ENCODE results near the gene LDAH. TPM values are rescaled to one million over a fixed set of nuclear protein-coding genes. Genes with fewer than 3 reads are reported as not detected.

Gene LDAH
- total RNA-seq, 1 experiment from 2014 or later, result 23.2 TPM

DNA sequence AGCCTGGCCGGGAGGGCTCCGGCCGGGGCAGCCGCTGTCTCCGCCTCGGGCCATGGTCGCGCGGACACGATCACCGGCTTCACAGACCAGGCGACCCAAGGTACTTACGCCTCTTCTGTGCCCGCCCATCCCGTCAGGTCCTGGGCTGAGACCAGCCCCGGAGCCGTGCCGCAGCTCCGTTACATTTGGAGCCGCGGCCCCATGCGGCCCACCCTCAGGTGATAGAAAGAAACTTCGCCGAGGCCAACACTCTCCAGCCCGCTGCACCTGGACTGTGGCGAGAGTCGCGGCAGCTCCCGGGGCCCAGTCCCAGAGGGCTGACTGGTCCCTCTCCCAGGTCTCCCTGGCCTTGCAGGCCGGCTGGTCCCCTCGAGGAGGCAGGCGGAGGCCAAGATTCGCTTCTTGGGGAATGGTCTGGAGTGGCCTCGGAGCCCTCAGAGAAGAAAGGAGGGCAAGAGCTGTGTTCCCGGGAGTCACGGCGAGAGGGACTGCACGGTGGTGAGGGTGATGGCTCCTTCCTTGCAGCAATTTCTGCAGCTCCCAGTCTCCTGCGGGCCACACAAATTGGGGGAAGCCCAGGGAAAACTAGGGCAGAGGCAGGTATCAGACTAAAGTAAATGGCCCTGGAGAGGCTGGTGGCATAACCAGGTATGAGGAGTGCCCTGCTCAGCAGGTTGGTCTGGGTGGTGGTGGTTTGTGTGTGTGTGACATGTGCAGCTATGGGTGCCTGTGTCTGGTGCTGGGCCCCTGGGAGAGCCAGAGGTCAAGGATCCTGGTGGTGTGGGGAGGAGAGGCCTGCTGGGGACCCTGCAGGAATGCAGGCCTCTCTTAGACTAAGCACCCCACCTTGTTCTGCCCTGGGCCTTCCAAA lies 155.1 kb downstream of the LDAH start:
- DNase-seq (ENCODE audit: low read depth), result no peak

DNA sequence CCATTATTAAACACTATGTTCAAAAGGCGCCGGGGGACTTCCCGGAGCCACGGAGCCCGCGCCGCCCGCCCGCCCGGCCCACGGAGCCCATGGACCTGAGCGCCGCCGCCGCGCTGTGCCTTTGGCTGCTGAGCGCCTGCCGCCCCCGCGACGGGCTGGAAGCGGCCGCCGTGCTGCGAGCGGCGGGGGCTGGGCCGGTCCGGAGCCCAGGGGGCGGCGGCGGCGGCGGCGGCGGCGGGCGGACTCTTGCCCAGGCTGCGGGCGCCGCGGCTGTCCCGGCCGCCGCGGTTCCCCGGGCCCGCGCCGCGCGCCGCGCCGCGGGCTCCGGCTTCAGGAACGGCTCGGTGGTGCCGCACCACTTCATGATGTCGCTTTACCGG lies 155.8 kb downstream of the LDAH start:
- DNase-seq (ENCODE audit: low read depth), result no peak

DNA sequence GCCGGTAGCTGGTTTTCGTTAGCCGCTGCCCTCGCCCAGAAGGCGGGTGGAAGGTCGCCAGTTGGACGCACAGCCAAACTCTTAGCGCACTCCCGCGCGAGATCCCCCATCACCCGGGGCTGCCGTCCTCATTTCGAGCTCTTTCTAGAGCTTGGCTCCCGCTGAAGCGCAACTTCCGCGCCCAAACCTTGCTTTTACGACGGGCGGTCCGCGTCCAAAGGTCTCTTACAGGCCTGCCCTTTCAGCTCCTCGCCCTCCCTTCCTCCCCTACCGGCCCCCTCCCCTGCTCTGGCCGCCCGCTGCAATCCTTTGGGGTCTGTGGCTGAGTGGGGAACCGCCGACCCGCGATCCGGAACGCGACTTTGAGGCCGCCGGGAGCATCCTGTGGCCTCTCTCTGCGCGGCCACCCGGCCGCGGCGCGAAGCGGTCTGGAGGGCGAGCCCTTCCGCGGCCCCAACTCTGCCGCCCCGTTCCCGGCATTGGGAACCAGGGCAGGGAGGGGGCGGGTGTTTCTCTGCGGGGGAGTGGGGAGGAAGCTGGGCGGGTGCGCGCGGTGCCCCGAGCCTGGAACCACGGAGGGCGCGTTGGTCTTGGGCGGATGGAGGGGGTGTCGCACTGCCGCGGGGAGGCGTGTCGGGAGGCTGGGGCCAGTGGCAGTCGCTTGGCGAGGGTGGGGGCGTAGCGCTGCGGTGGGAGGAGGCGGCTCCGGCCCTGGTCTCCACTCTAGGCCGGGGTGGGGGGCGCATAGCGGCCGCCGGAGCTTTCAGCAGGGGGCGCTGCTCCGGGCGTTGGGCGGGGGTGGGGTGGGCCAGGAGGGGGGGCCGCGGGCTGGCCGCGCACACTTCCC lies 156.4 kb downstream of the LDAH start, which contains the start of gene GDF7:
Gene GDF7 (plus strand): TSS at position 841 of the 847 bp plus-strand sequence. CDS start 96 bp downstream, outside the sequence.
- DNase-seq (ENCODE audit: low read depth), result no peak

DNA sequence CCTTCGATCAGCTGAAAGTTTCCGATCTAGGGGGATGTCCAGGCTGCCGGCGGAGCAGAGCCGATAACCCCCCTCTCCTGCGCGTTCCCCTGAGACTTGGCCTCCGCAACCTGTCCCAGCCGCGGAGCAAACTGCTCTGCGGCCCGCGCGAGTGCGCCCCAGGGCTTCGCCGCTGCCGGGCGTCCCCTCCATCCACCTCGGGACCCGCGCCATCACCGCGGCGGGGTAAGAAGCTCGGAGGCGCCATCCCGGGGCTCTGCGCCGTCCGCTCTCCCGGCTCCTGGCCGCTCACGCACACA lies 156.9 kb downstream of the LDAH start:
- no peak for DNase-seq (ENCODE audit: low read depth)

DNA sequence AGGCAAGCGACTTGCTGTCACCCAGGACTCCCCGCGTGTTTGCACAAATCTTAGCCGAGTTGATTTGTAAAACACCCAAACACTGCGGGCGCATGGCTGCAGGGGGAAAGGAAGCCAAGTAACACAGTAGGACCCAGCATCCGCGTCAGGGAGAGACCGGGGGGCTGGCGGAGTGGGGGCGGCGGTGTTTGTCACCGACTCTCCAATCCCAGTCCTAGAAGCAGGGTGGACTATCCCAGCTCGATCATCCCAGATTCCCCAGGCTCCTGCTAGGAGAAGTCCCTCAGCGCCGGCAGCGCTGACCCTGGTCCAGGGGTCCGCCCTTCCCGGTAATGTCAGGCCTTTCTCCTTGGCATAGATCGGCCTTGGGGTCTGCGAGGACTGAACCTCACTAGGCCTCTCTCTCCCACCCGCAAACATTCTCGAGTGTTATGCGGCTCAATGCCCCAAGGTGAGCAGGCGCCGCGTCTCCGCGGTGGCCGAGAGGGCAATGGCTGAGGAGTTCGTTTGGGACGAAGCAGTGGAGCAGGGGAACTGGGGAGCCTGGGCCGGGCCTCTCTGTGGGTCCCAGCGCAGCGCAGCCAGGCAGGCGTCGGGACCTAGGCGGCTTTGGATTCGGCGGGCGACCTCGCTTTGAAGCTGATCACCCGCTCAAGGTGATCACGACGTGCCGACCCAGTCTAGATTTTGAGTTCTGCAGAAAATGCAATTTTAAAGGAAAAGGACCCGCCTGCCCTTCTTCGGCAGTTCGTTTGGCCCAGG lies 157.5 kb downstream of the LDAH start:
- DNase-seq (ENCODE audit: low read depth), result no peak

DNA sequence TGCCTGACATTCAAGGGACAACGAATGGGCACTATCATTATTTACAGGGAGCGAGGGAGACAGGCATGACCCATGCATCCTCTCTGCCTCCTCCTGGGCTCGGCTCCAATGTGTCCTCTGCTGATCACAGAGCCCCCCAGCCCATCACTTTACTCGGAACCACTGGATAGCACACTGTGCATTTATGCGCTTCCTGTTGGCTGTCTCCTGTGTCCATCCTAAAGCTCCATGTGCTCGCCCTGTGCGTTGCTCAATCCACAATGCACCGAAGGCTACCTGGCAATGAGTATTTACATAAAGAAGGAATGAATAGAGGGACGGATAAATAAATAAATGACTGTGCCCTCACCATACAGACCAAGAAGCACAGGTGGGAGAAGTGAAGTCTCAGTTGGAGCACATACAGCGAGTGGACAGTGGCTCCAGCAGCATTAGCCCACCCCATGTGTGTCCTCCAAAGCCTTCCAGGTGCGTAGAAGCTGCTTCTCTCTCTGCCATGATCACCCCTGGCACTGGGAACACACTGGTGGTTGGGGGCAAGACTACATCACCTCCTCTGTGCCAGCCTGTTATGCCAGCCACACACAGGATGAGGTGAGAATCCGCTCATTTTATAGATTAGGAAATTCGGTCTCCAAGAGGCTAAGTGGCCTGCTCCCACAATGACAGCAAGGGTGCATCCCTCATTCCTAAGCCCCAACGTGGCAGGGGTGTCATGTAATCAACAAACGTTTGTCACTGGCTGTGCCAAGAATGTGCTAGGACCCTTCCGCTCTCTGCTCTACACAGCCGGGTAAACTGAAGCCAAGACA lies 158.3 kb downstream of the LDAH start:
- no peak for DNase-seq (ENCODE audit: low read depth)

DNA sequence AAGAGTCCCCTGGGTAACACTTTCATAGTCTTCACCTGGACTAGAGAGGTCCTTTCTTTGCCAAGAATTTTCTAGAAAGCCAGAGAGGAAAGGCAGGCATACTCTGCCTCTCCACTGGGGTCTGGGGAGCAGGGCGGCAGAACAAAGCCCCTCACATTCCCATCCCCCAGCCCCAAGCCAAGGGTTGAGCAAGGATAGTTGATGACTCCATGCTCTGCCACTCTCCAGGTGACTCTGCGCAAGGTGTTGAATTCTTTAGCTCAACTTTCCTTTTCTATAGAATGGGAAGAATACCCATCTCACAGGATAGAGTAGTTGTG lies 158.9 kb downstream of the LDAH start:
- no peak for DNase-seq (ENCODE audit: low read depth)

DNA sequence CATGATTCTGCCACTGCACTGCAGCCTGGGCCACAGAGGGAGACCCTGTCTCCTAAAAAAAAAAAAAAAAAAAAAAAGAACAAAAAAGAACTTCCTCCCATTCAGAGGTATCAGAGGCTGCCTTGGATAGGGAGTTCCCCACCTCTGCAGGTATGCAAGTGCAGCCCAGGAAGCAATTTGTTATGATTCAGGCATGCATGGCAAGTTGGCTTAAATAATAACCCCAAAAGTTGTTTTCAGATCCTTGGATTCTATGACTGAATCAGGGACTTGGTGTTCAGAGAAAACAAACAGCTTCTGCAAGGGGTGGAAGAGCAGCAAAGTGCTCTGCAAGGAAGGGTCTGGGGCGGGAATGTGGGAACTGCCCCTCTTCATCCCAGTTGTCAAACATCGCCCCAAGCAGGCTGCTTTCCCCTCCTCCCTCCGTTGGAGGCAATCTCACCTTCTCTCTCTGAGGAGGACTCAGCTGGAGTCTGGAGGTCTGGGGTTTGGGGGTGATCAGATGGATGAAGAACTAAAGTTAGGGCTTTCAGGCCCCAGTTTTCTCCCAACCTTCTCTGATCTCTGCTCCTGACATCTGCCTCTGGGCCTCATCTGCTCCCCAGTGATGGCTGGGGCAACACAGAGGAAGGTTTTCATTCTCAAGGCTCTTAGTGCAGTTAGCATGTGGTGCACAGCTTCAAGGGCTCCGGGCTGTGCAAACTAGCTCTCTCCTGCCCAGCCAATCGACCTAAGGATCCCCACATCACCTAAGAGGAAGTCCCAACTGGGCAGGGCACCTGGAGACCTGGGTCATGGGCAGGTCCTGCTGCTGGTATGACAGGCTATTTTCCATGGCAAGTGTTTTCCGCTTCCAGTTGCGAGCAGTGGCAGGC lies 159.5 kb downstream of the LDAH start:
- no peak for DNase-seq (ENCODE audit: low read depth)

DNA sequence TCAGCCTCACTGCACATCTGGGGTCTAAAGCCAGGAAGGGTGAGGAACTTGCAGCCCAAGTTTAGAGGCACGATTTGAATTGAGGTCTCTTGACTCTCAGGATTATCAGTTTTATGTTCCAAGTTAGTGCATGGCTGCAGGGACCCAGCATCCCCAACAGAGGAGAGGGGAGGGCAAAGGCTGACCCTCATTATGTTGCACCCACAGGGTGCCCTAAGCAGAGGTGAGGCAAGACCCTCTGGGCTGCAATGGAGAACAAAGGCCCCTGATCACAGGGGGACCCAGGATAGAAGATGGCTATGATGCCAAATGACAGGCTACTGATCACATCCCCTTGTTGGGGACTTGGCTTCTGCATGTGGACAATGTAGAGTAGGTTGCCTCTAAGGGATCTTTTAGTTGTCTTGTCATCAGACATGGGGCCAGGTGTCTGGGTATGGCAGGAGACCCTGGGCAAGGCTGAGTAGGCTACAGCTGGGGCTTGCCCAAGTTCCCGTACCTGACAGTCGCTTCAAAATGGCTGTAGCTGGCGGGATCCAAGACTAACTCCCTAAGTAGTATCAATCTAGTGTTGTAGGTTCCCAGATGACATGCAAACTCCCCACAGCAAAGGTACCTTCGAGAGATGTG lies 160.5 kb downstream of the LDAH start:
- no peak for DNase-seq (ENCODE audit: low read depth)

DNA sequence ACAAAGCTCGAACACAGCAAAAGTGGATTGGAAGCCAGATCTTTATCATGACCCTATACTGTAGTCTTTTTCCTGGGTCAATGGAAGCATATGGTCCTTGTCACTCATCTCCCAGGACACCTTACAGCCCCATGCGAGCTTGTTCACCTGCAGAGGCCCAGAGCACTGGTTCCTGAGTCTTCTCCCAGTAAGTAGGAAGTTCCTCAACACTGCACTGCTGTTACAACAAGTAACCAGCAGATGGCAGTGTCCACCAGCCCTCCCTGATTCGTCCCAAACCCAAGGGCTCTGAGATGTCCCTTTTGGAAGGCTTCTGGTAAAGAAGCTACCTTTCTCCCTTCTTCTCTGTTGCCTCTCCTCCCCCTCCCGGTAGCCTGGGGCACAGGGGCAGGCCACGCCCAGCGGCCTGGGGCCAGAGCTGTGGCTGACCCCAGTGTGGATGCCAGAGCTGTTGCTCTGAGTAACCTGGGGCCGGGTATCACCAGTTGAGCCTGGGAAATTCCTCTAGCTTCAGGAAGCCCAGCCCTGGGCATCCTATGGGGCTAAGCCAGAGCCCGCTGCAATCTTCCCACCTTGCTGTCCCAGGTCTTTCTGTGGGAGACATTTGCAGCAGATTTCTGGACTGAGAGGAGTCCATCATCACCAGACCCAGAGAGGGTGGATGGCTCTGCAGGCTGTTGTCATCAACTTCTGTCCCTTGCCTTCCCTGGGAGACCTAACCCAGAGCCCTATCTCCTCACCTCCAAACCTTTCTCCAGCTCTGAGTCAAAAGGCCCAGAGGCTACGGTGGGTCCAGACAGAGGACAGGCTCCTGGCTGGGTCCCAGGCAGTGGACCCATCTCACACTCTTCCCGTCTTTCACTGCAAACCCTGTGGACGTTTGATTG lies 161.2 kb downstream of the LDAH start:
- peak; percentile 69 for DNase-seq (ENCODE audit: low read depth)

DNA sequence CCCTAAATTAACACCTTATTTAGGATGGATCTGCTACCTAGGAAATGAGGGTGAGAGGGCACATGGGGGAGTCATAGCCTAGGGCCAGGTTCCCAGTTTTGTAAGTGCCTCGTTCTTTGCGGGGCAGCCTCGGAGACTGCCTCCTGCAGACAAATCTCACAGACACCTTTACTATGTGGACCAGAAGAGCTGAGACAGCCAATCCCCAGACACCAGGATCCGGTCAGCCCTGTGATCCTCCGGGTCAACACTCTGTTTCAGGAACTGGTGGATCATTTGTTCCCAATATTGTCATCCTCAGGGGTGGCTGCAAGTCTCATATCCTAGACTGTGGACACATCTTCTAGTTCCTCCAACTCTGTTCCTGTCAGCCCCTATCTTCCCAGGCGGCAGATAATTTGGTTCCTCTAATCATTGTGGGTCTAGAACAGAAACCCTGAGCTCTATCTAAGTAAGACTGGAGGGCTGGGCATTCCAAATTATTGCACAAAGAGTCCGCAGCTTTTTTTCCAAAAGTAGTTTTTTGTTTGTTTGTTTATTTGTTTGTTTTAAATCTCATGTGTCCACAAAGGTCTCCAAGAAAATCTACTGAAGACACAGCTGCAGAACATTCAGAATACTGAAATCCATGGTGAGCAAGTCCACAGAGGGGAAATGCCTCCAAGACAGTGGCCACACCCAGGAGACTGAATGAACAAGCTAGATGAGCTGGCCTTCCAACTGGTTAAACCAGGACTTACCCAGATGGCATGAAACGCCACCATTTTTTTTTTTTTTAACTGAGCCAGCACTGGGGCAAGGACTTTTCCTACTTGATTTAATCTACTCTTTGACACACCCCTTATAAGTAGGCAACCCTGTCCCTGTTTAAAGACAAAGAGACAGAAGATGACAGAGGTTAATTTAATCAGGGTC lies 162.1 kb downstream of the LDAH start:
- DNase-seq (ENCODE audit: low read depth), result peak; percentile 61

DNA sequence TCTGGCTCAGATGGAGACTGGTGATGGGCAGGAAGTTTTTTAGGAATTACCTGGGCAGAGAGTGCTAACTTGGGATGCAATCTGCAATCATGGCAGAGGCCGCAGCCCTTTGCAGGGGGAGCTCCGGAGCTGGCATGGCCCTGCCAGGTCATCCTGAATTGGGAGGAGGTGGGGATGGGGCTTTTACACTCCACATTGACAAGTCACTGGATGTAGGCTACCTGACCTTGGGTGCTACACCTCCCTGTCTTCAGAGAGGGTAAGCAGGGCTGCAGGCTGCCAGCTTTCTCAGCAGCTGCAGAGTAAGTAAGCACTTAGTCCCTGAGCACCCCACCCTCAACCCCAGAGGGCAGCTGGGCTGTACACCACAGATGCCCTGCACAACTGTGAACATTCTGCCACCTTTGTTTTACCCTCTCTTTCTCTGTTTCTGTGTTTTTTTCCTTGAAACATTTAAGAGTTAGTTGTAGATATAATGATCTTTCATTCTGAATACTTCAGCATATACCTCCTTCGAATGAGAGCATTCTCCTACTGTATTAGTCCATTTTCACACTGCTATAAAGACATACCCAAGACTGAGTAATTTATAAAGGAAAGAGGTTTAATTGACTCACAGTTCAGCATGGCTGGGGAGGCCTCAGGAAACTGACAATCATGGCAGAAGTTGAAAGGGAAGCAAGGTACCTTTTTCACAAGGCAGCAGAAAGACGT lies 165.2 kb downstream of the LDAH start:
- DNase-seq (ENCODE audit: low read depth), result no peak

DNA sequence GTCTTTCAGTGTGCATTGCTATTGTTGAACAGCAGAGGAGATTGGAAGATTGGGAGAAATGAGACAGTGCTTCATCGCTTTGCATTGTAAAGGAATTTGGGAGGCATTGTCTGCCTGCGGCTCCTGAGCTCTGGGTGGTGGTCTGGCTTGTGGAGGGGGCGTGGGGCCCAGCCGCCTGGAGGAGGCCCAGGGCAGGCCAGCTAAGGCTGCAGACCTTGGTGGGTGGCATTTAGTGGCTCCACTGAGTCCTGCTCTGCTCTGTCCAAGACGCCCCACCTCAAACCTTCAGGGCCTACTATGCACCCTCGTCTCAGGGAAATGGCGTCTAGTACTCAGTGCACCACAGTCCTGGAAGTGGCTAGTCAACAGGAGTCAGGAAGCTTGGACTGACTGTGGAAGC lies 166.3 kb downstream of the LDAH start:
- DNase-seq (ENCODE audit: low read depth), result no peak

DNA sequence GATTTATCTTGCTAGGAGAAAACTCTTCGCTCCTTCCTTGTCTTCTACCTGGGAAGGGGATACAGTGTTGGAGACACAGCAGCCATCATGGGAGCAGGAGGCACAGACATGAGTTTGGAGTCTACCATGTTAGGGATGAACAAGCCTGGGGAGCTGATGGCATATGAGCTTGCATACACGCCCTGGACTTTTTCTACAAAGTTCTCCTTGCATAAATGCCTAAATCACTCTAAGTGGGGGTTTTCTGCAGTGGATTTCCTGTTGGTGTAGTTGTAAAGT lies 168.4 kb downstream of the LDAH start:
- DNase-seq (ENCODE audit: low read depth), result no peak

DNA sequence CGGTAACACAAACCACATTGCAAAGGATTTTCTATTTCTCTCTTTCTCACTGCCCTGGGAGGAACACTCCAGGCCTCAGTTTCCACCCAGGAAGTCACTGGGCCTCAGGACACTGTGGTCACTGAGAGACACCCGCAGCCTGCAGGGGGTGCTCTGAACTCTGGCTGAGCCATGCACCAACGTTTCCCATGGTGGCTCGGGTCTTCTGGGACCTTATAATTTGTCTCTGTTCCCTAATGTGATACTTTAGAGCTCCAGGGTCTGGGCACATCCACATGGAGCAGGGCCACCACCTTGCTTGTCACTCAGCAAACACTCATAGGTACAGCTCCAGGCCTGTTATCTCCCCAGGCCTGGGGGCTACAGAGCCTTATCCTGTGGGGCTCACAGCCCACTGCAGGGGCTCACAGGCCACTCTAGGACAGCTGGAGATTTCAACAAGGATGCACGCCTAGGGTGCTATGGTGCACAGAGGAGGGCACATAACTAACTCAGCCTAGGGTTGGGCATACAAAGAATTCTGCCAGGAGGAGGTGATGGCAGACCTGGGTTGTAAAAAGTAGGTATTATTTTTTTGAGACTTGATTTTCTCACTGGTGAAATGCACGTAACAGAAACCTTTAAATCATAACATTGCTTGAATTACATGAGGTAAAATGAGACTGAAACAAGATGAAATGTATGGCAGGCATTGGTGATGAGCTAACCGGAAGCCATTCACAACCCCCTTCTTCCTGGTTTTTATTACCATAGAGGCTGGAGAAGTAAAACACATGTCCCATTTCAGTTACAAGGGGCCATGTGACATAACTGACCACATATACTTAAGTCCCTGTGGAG lies 169.0 kb downstream of the LDAH start:
- no peak for DNase-seq (ENCODE audit: low read depth)

DNA sequence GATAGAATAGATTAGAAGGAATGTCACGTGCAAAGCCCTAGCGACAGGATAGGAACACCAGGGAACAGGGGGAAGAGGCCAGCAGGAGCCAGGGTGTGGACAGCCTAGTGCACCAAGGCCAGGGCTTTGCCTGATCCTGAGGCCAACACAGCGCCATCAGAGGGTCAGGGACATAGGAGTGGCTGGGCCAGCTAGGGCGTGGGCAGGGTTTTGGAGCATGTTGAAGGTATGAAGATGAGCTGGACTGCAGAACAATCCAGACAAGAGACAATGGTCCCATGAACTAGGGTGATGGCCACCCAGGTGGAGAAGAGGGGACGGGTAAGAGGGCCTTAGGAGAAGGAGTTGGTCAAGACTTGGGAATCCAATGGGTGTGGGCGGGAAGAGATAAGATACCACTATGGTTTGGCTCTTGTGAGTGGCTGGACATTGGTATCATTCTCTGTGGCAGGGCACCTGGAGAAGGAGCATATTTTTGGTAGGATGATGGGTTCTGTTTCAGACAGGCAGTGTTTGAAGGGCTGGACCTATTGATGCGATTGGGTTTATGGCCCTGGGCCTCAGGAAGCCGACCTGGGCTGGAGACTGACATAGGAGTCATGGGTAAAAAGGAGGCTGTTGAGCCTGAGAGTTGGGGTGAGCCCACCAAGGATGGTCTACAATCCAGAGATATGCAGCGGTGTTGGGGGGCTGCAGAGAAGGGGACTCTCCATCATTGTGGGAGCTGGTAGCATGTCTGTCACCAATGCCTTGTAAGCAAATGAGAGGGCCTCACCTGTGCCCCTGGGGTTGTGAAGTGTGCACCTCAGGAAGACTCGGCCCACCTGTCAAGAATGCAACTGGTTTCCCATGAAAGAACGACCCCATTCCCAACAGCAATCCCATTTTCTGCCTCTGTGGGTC lies 170.0 kb downstream of the LDAH start:
- DNase-seq (ENCODE audit: low read depth), result no peak

Data from RPMI7951 (cell line).